Effector memory CD8-positive, alpha-beta T cell (primary cell): ENCODE results near the gene NRG4.
A peak's percentile ranks its signal among the peaks of the same experiment; 100 is the strongest.
"Not testable (repeated sequence)": the region's sequence is repeated elsewhere in the genome, so short reads cannot be mapped to it uniquely, and the experiment has no call there.

ENCODE experiments used
- ATAC-seq: fragments of 150-1000 bp; cut with Tn5 transposase; replicated peaks from 2 replicates; pipeline ENCODE4 v1.10.0; 2021; ENCODE audit warnings: mild to moderate bottlenecking, moderate library complexity
- DNase-seq, 3 experiments: peaks; one replicate each; pipeline ENCODE4 v3.0.0; 2021
- H3K27ac Mint-ChIP-seq, 2 donors: one replicate each; pipeline ENCODE4 v1.8.0; 2022; ENCODE audit warnings: mild to moderate bottlenecking in 2 of 2, mixed read lengths in 2 of 2, moderate library complexity in 2 of 2
- H3K27me3 Mint-ChIP-seq, 2 donors: one replicate each; pipeline ENCODE4 v1.8.0; 2022; ENCODE audit warnings: mixed read lengths in 2 of 2
- H3K36me3 Mint-ChIP-seq: one replicate; pipeline ENCODE4 v1.8.0; 2022; ENCODE audit warnings: mild to moderate bottlenecking, moderate library complexity, mixed read lengths; ENCODE audit not compliant: insufficient read depth
- H3K4me1 Mint-ChIP-seq, 2 donors: one replicate each; pipeline ENCODE4 v1.8.0; 2022; ENCODE audit warnings: low read depth in 2 of 2, mixed read lengths in 2 of 2
- H3K4me3 Mint-ChIP-seq, 2 donors: one replicate each; pipeline ENCODE4 v1.8.0; 2022; ENCODE audit warnings: mild to moderate bottlenecking in 2 of 2, mixed read lengths in 2 of 2, moderate library complexity in 2 of 2
- H3K9me3 Mint-ChIP-seq, 2 donors: one replicate each; pipeline ENCODE4 v1.8.0; 2022; ENCODE audit warnings: mixed read lengths in 2 of 2
- total RNA-seq, 9 experiments: gene quantifications; one replicate each; lab custom pipeline; 2026; lab: John Stamatoyannopoulos, UW

The NRG4 gene
- total RNA-seq = 0 to 0.06 (median 0) reads per million in 9 experiments

- no peak within 1 kb of the TSS for H3K27ac Mint-ChIP-seq
- DNase-seq = no peak
- no peaks in the 10 kb centered on the region for H3K36me3 Mint-ChIP-seq
- H3K9me3 Mint-ChIP-seq = peaks cover 3 to 10% of the 10 kb centered on the region in 2 donors
- peaks cover 3% of the 10 kb centered on the region in 2 donors for H3K4me1 Mint-ChIP-seq
- no peak for ATAC-seq
- peaks cover 48 to 54% of the 10 kb centered on the region in 2 donors for H3K27me3 Mint-ChIP-seq
- H3K4me3 Mint-ChIP-seq = no peak within 1 kb of the TSS
Measured at GRCh38 chr15:76011627-76012551, at the start of gene NRG4. TSS of gene NRG4 (minus strand) at chr15:76012424. CDS start at chr15:76011230, 1,194 bp downstream.

DNA sequence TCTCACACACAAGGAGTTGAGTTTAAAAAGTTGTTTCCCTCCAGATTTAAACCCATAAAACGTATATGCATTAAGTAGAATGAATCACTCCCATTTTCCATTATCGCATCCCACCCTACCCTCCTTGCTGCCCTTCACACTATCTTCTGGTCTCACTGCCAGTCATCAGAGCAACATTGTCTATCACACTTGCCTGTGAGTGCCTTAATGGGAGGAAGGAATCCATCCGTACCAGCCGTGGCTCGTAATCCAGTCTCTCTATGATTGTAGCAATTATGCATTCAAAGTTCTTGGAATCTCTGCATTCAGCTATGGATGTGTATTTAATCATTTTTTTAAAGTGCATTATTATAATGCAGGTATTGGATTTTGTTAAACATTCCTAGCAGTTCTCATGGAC is 49.5 kb upstream of the NRG4 start:
- Mint-ChIP-seq H3K36me3 (no peaks in the 10 kb centered on the region), H3K9me3 (no peaks in the 10 kb centered on the region), H3K27me3 (peaks cover 62 to 88% of the 10 kb centered on the region in 2 donors), H3K4me1 (peaks cover 20 to 24% of the 10 kb centered on the region in 2 donors), H3K27ac (no peak overlapping the region), H3K4me3 (no peak overlapping the region)
- DNase-seq = no peak
- no peak for ATAC-seq

DNA sequence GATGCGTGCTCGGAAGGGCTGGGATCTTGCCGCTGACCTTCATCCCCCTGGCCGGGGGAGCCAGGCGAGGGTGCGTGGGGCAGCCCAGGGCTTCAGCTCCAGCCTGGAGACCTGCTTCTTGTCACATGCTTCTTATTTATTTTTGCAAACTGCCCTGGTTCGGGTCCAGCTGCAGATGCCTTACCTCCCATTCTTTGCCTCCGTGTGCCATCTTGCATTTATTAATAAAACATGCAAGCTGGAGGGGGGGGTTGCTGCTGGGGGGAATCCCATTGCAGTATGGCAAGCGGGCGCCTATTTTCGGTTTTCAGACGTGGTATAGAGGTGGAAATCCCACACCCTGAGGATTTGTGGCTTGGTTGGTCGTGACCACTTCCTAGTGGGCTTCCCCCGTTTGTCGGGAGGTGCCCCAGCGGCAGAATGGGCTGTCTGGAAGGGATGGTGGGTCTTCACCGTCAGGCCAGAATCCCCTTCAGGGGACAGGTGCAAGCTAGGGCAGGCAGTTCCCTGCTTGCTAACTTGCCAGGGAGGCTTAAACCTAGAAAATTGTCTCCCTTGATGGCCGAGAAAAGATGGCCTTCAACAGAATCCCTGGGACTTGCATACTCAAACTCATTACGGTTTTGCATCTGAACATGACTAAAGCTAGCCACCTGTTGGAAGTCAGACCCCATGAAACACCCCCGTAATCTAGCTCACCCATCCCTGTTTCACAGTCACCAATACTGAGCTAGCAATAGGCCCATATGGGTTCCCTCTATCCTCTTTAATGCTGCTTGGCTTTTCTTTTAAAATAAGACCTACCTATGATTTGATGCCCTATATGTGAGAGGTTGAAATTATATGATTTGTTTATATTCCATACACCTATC is 48.1 kb upstream of the NRG4 start:
- DNase-seq = peak; percentile 23 to 29 (median 24)
- ATAC-seq = peak; percentile 75

GRCh38 chr15:76059320-76060117 is 47.3 kb upstream of the NRG4 start, which contains the start of gene TMEM266:
TSS of gene TMEM266 (plus strand) at chr15:76059985. CDS start at chr15:76134264, 74,279 bp downstream.
- H3K4me3 Mint-ChIP-seq = peak within 1 kb of the TSS; percentile 79 to 81
- peaks cover 11 to 13% of the 10 kb centered on the region in 2 donors for H3K4me1 Mint-ChIP-seq
- H3K27ac Mint-ChIP-seq = no peak within 1 kb of the TSS
- peak in 1 of 3 experiments; percentile 18 for DNase-seq
- ATAC-seq = peak; percentile 29
- H3K36me3 Mint-ChIP-seq = no peaks in the 10 kb centered on the region
- no peaks in the 10 kb centered on the region for H3K9me3 Mint-ChIP-seq
- H3K27me3 Mint-ChIP-seq = peaks cover 52 to 76% of the 10 kb centered on the region in 2 donors

More for the DNA sequence above, 48.1 kb upstream of the NRG4 start:
- peaks cover 57 to 82% of the 10 kb centered on the region in 2 donors for H3K27me3 Mint-ChIP-seq
- H3K4me3 Mint-ChIP-seq = peak overlapping the region; percentile 79 to 81
- no peaks in the 10 kb centered on the region for H3K36me3 Mint-ChIP-seq
- peaks cover 16 to 18% of the 10 kb centered on the region in 2 donors for H3K4me1 Mint-ChIP-seq
- no peak overlapping the region for H3K27ac Mint-ChIP-seq
- no peaks in the 10 kb centered on the region for H3K9me3 Mint-ChIP-seq

- Mint-ChIP-seq H3K27me3 (peaks cover 57 to 74% of the 10 kb centered on the region in 2 donors), H3K27ac (no peak overlapping the region), H3K4me1 (peaks cover 11 to 13% of the 10 kb centered on the region in 2 donors), H3K36me3 (no peaks in the 10 kb centered on the region), H3K9me3 (no peaks in the 10 kb centered on the region), H3K4me3 (peak overlapping the region; percentile 70 to 71)
- DNase-seq (no peak), ATAC-seq (no peak)
Measured at GRCh38 chr15:76058714-76059319, 46.6 kb upstream of the NRG4 start.

DNA sequence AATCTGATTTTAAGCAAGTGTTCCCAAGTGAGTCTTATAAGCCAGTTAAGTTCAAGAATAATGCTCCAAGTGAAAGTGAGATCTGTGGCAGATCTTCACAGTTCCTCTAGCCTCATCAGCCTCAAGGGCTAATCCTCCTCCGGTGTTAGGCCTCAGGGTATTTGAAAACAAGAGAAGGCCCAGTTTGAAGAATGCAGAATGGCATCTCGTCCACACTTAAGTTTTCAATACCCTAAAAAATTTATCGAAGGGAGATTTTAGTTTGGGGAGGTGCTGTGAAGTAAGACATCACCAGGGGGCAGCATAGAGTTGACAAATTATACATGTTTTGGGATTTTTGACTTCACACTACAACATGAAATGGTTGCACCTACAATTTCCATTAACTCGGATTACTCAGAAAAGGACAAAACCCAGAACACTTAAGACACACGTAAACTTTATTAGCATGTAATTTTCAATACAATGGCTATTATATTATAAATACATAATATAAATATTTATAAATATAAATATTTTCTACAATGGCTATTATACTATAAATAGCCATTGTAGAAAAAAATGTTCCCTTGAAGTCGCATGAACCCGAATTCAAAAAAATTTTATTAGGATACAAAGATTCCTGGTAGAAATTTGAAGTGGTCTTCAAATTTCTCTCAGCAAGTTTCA is 45.2 kb upstream of the NRG4 start:
- ATAC-seq = no peak
- Mint-ChIP-seq H3K27me3 (peaks cover 48 to 61% of the 10 kb centered on the region in 2 donors), H3K4me3 (no peak overlapping the region)

GRCh38 chr15:76056931-76057330 is 44.7 kb upstream of the NRG4 start:
- H3K9me3 Mint-ChIP-seq = no peaks in the 10 kb centered on the region
- DNase-seq = no peak
- peaks cover 43 to 55% of the 10 kb centered on the region in 2 donors for H3K27me3 Mint-ChIP-seq
- H3K27ac Mint-ChIP-seq = no peak overlapping the region
- peaks cover 11 to 13% of the 10 kb centered on the region in 2 donors for H3K4me1 Mint-ChIP-seq
- peak; percentile 14 for ATAC-seq
- H3K36me3 Mint-ChIP-seq = no peaks in the 10 kb centered on the region
- H3K4me3 Mint-ChIP-seq = no peak overlapping the region

More for the DNA sequence above, 45.2 kb upstream of the NRG4 start:
- peak; percentile 27 to 42 (median 34) for DNase-seq
- Mint-ChIP-seq H3K27ac (no peak overlapping the region), H3K36me3 (no peaks in the 10 kb centered on the region), H3K4me1 (peaks cover 11 to 13% of the 10 kb centered on the region in 2 donors), H3K9me3 (no peaks in the 10 kb centered on the region)

DNA sequence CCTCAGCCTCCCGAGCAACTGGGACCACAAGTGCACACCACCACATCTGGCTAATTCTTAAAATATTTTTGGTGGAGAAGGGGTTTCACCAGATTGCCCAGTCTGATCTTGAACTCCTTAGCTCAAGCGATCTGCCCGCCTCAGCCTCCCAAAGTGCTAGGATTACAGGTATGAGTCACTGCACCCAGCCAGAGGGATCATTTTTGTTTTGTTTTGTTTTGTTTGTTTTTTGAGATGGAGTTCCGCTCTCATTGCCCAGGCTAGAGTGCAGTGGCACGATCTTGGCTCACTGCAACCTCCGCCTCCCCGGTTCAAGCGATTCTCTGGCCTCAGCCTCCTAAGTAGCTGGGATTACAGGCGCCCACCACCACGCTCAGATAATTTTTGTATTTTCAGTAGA is 42.0 kb upstream of the NRG4 start:
- not testable (repeated sequence) for H3K27ac Mint-ChIP-seq, ATAC-seq, DNase-seq, H3K36me3 Mint-ChIP-seq, H3K9me3 Mint-ChIP-seq, H3K4me3 Mint-ChIP-seq
- H3K27me3 Mint-ChIP-seq = peaks cover 34 to 37% of the 10 kb centered on the region in 2 donors
- H3K4me1 Mint-ChIP-seq = peaks cover 9 to 13% of the 10 kb centered on the region in 2 donors

DNA sequence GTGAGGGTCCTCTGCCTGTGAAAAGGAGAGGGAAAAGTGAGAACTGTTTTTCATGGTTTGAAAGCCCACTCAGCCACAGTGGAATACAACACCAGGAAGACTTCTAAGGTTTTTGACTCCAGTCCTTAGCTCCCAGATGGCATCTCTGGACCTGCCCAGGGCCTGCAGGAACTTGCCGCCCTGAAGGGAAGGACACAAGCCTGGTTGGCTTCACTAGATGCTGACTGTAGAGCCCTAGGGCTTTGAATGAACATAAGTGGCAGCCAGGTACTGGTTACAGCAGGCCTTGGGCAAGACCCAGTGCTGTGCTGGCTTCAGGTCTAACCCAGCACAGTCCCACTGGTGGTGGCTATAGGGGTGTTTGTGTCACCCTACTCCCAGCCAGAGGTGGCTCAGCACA is 26.3 kb upstream of the NRG4 start:
- Mint-ChIP-seq H3K27me3 (peaks cover 47 to 85% of the 10 kb centered on the region in 2 donors), H3K4me3 (no peak overlapping the region), H3K4me1 (no peaks in the 10 kb centered on the region), H3K9me3 (peaks cover 7% of the 10 kb centered on the region in 2 donors), H3K36me3 (no peaks in the 10 kb centered on the region), H3K27ac (no peak overlapping the region)
- ATAC-seq = no peak
- no peak for DNase-seq

DNA sequence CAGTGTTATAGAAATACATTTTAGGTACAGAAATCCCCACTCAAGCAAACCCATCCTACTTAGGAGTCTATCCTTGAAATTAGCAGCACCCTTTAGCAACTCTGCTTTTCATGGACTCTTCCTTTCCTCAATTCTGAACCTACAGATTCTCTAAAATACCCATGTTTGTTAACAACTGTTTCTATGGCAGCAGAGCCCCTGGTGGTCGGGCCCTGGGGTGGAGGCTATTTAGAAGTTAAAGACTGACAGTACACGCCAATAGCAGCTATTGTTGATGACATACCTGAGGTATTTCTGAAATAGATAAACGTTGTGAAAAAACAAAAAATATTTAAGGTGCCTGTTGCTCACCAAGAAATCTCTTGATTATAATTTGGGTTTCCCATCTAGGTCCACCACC is 23.4 kb upstream of the NRG4 start:
- H3K4me1 Mint-ChIP-seq = no peaks in the 10 kb centered on the region
- DNase-seq = no peak
- peaks cover 0 to 3% of the 10 kb centered on the region in 2 donors for H3K9me3 Mint-ChIP-seq
- H3K36me3 Mint-ChIP-seq = no peaks in the 10 kb centered on the region
- no peak overlapping the region for H3K27ac Mint-ChIP-seq
- ATAC-seq = no peak
- peaks cover 21 to 56% of the 10 kb centered on the region in 2 donors for H3K27me3 Mint-ChIP-seq
- no peak overlapping the region for H3K4me3 Mint-ChIP-seq

DNA sequence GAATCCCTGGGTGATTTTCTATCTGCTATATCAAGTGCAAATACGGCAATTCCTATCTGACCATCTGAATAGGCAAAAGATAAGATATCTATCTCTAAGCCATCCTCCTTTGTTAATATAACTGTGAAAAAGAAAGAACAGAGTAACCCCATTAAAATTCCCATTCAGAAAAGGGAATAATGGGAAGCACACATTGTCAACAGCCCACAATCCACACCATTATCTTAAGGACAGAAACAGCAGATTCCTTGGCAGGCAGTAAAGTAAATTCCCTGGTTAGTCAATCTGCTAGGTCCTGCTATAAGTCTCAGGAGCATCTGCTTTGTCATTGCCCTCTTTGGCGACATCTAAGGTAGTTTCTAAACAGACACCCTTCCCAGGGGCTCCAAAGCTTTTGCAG is 21.9 kb upstream of the NRG4 start:
- H3K4me3 Mint-ChIP-seq = no peak overlapping the region
- H3K9me3 Mint-ChIP-seq = no peaks in the 10 kb centered on the region
- no peaks in the 10 kb centered on the region for H3K36me3 Mint-ChIP-seq
- peaks cover 7 to 53% of the 10 kb centered on the region in 2 donors for H3K27me3 Mint-ChIP-seq
- no peaks in the 10 kb centered on the region for H3K4me1 Mint-ChIP-seq
- no peak for ATAC-seq
- no peak for DNase-seq
- no peak overlapping the region for H3K27ac Mint-ChIP-seq

- Mint-ChIP-seq H3K9me3 (no peaks in the 10 kb centered on the region), H3K4me3 (no peak overlapping the region), H3K36me3 (no peaks in the 10 kb centered on the region), H3K4me1 (no peaks in the 10 kb centered on the region), H3K27me3 (peaks cover 0 to 51% of the 10 kb centered on the region in 2 donors), H3K27ac (no peak overlapping the region)
- no peak for DNase-seq
- ATAC-seq = no peak
Measured at GRCh38 chr15:76033438-76033837, 21.2 kb upstream of the NRG4 start.
